Umbilical cord (tissue), 2 donors: ENCODE results near the gene CD72. TPM values are rescaled to one million over a fixed set of nuclear protein-coding genes. Genes with fewer than 3 reads are reported as not detected.
"Not testable (repeated sequence)": the region's sequence is repeated elsewhere in the genome, so short reads cannot be mapped to it uniquely, and the experiment has no call there.

ENCODE experiments used
- DNase-seq: peaks from one replicate; pipeline ENCODE4 v3.0.0-alpha.2; 2015; ENCODE audit warnings: low spot score
- total RNA-seq: library from RNA; depleted of rRNA; stranded (reverse); fragments of >200 nt; gene quantifications from one replicate; pipeline ENCODE4 v1.2.3, GENCODE V29; 2014; ENCODE audit warnings: low replicate concordance; ENCODE audit not compliant: insufficient read depth

CD72 gene
- total RNA-seq, 1 donor from 2014 or later: 2.6 TPM

DNA sequence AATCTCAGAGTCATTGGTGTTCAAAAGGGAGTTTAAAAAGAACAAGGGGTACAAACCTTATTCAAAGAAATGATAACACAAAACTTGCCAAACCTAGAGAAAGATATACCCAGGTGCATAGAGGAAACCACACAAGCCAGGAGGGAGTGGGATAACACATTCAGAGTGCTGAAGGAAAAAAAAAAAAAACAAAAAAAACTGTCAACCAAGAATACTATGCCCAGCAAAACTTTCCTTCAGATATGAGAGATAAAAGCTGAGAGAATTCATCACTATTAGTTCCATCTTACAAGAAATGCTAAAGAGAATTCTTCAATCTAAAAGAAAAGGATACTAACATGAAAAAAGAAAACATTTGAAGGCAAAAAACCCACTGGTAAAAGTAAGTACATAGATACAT, 24.6 kb downstream of the CD72 start:
- no peak for DNase-seq

DNA sequence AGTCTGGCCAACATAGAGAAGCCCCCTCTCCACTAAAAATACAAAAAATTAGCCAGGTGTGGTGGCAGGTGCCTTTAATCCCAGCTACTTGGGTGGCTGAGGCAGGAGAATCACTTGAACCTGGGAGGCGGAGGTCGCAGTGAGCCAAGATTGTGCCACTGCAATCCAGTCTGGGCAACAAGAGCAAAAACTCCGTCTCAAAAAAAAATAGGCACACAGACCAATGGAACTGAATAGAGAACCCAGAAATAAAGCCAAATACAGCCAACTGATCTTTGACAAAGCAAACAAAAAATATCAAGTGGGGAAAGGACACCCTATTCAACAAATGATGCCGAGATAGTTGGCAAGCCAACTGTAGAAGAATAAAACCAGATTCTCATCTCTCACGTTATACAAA, 29.7 kb downstream of the CD72 start:
- not testable (repeated sequence) for DNase-seq

DNA sequence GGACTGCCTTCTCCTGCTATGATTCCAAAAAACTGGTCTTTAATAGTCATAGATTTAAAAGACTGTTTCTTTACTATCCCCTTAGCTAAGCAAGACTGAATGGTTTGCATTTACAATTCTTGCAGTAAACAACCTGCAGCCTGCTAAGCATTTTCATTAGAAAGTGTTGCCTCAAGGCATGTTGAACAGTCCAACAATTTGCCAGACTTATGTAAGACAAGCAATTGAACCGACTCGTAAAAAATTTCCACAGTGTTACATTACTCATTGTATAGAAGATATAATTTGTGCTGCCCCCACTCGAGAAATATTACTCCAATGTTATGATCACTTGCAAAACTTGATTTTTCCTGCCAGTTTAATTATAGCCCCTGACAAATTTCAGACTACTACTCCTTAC, 33.5 kb downstream of the CD72 start:
- DNase-seq: not testable (repeated sequence)

DNA sequence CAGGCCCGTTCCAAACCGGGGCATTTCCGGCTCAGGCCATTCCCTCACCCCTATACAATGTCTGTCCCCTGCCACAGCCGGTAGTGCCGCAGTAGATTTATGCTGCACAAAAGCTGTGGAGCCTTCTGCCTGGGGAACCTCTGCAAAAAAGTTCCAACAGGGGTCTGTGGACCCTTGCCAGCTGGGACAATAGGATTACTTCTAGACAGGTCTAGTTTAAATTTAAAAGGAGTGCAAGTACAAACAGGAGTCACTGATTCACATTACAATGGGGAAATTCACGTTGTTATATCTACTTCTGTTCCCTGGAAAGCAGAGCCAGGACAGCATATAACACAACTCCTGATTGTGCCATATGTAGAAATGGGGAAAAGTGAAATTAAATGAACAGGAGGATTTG, 34.7 kb downstream of the CD72 start:
- DNase-seq: not testable (repeated sequence)

DNA sequence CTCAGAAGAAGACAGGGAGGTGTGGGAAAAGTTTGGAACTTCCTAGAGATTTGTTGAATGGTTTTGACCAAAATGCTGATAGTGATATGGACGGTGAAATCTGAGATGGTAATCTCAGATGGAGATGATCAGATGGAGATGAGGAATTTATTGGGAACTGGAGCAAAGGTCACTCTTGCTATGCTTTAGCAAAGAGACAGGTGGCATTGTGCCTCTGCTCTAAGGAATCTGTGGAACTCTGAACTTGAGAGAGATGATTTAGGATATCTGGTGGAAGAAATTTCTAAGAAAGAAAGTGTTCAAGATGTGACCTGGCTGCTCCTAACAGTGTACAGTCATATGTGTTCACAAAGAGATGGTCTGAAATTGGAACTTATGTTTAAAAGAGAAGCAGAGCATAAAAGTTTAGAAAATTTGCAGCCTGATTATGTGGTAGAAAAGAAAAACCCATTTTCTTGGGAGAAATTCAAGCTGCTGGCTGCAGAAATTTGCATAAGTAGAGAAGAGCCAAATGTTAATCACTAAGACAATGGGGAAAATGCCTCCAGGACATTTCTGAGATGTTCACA, 38.5 kb downstream of the CD72 start:
- DNase-seq: not testable (repeated sequence)

DNA sequence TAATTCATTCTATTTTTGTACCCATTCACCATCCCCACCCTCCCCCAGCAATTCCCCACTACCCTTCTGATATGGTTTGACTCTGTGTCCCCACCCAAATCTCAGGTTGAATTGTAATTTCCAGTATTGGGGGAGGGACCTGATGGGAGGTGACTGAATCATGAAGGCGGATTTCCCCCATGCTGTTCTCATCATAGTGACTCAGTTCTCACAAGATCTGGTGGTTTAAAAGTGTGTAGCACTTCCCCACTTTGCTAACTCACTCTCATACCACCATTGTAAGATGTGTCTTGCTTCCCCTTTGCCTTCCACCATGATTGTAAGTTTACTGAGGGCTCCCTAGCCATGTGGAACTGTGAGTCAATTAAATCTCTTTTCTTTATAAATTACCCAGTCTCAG, 39.1 kb downstream of the CD72 start:
- DNase-seq: no peak

DNA sequence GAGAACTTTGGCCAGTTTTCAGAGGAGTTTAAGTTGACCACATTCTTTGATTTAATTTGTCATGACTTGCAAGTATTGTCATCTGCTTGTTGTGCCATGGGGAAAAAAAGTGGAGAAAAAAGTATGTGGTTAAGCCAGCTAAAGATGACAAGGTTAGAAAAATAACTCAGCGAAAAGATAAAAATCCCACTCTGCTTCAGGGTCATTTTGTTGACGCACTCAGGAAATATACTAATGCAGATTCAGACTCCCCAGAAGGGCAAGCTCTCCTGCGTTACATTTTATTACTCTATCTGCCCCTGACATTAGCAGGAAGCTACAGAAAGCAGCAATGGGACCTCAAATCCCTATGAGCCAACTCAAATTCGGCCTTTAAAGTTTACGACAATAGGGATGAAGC, 40.7 kb downstream of the CD72 start:
- DNase-seq: no peak

DNA sequence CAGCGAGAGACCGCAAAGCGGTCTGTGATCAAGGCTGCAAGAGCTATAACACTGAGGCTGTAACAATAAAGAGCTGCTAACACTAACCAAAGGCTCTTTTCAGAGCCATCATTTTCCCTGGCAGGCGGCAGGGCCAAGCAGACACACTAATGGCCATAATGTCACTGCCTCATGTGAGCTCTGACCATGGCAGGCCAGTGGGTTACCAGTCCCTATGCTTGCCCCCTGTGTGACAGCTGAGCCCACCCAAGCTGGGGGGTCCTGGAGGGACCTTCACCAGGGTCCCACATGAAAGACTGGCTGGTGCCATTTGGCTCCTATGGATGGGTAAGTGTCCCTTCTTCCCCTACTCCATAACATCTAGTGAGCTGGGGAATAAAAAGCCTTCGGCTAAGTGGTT, 42.7 kb downstream of the CD72 start:
- DNase-seq: no peak

DNA sequence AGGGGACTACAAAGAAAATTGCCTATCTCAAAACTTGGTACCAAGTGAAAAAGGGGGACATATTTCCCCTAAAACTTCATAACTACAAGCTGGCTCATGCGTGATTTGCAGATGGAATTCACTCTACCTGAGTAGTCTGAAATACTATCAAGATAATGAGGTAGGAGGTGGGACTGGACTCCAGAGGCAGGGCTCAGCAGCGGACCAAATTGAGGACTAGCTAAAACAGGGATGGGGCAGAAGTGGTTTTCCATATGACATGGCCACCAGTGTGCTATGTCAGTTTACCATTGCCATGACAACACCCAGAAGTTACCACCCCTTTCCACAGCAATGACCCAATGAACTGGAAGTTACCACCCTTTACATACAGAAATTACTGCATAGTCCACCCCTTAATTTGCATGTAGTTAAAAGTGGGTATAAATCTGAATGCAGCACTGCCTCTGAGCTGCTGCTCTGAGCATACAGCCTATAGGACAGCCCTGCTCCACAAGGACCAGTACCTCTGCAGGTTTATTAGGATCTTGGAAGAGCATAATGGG, 43.6 kb downstream of the CD72 start:
- DNase-seq: no peak

DNA sequence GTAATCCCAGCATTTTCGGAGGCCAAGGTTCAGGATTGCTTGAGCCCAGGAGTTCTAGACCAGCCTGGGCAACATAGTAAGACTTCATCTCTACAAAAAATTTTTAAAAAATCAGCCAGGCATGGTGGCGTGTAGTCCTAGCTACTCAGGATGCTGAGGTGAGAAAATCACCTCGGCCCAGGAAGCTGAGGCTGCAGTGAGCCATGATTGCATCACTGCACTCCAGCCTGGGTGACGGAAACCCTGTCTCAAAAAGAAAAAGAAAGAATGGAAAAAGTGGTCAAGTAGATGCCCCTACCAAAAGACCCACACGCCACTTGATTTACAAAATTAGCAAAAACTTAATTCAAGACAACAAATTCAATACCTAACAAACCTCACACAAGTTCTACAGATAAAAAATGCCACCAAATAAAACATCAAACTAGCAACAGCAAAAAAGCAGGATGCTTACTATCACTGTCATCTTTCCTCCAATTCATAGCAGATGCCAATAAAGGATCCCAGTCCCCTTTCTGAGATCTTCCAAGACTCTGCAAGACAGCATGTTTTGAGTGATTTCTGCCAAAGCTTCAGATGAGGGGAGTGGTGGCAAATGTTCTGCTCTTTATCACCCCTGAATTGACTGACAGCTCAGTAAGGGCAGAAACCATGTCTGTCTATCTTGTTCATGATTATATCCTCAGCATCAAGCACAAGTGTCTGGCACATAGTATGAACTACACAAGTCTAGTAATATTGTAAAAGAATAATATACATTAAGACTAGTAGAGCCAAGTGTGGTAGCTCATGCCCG, 47.3 kb downstream of the CD72 start:
- no peak for DNase-seq

DNA sequence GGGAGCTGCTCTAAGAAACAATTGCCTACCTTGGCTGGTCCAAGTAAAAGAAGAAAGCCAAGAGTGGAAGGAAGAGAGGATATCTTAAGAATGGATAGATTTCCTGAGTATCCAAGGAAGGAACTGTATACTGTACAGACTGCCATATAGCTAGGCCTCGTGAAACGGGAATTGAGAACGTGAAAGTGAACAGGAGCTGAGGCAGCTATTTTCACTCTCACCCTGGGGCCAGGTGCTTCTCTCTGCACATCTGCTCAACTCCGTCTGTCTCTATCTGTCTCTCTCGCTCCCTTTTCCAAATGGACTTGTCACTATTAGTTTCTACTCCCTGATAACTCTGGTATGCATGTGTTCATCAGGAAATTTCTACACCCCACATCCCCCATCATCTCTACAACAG, 49.0 kb downstream of the CD72 start:
- DNase-seq: no peak

DNA sequence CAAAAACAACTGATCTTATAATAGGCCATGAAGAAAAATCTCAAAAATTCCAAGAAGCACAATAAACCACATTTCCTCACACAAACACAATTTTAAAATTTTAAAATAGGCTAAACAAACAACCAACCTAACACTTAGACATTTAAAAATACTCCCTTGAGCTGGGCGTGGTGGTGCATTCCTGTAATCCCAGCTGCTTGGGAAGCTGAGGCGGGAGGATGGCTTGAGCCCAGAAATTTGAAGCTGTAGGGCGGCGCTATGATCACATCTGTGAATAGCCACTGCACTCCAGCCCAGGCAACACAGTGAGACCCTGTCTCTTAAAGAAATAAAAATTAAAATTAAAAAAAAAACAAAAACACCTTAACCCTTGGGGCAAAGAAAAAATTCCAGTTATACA, 50.0 kb downstream of the CD72 start:
- DNase-seq: no peak

DNA sequence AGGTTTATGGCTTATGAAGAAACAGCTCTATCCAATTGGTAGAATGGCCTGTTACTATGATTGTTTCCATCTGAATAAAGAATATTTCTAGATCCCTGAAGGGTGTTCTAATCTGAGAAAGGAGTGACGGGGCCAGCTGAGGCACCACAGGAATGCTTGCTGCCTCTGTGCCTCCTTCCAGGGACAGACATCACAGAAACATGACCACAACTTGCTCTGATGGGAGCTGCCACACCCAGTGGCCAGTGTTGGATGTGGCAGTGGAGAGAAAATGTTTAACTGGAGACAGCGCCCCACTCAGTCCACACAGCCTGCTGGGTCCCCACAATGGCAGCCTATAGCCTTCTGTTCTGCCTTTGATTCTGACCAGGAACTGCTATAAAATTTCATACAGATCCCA, 51.8 kb downstream of the CD72 start:
- DNase-seq: no peak

DNA sequence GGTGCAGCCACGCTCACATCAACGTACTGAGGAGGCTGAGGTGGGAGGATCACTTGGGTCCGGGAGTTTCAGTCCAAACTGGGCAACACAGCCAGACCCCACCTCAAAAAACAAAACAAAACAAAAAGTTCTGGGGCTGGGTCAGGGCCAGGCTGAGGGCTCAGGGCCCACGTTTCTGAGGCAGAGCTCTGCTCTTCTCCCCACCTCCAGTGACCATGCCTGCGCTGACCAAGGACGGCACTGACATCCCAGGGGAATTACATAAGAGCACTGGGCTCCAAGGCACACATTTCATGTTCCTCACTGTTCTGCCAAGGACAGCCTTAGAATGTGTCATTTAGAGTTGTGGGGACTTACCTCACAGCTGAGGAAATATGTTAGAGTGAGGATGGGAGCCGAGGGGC, 53.6 kb downstream of the CD72 start:
- DNase-seq: no peak

DNA sequence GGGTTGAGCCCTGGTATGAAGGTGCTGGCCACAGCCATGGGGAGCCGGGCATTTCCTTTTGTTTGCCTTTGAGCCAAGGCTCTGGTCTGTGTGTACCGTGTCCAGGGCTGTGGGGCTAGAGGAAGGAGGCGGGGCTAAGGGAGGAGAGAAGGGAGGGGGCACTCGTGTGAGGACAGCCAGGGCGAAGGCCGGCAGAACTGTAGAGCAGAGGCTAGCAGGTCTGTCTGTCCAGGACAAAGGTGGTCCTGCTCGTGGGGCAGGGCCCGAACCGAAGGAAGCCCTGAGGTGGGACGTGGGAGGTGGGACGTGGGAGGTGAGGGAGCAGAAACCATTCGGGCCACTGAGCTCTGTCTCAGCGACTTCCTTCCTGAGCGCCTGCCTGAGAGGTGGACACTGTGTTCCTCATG, 54.4 kb downstream of the CD72 start:
- peak; percentile 15 for DNase-seq

DNA sequence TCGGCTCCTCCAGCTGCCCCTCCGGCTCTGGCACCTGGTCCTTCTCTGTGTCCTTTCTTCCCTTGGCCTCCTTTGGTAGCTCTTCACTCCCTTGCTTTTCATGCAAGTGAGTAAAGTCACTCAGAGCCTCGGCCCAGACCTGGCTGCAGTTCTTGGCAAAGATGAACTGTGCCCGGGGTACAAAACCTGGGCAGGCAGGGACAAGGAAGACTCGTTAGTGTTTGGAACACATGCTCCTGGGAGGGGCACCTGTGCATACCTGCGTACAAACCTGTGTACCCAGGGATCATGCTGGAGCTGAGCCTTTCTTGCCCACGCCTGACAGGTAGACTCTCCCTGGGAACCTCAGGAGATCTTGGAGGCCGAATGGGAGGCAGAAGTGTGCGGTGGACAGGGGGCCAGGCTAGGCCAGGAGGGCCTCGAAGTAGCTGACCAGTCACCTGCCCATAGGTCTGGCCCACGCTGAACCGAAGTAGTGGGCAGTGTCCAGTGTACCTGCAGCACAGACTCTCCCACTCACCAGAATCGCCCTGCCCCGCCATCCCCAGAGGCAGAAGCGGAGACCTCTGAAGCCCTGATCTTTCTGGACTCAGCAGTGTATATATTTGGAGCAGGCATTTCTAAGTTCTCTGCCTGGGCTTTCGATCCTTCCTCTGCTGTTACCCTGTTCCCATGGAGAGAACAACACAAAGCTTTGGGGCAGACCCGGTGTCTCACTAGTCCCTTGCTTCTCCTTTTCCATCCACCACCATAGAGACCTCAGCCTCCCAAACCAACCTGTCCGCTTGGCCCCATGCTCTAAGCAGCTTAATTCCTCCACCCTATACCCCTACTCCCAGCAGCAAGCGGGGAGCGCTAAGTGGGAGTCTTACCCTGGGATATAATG, 55.1 kb downstream of the CD72 start:
- peak; percentile 19 for DNase-seq

DNA sequence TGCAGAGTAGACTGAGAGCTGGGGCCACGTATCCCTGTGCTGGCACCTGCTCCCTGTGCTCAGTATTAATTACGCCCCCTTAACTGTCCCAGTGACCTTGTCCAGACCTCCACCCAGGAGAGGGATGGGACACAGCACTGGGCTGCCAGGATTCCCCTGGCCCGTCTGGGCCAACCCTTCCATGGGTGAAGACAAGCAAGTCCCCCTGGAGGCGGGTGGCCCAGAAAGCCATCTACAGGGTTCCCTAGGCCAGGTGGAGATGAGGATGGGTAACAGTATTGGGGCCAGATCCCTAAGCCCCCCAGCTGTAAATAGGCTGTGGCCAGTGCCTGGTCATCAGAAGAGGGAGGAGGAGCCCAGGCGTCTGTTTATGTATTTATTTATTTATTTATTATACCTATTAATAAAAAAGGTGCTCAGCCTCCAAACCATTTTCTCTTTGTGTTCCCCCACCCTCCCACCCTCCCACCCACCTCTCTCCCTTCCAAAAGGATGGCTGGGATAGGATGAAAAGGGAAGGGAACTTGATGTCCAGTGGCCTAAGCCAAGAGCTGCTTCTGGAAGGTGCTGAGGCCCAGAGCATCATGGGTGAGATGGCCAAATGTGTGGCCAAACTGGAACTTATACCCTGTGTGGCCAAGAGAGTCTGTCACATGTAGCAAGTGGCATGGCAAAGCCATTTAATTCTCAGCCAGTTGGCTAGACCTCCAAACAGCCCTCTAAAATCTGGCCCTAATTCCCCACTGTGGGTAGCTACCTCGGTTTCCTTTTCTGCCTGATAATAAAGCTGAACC, 56.5 kb downstream of the CD72 start:
- no peak for DNase-seq

DNA sequence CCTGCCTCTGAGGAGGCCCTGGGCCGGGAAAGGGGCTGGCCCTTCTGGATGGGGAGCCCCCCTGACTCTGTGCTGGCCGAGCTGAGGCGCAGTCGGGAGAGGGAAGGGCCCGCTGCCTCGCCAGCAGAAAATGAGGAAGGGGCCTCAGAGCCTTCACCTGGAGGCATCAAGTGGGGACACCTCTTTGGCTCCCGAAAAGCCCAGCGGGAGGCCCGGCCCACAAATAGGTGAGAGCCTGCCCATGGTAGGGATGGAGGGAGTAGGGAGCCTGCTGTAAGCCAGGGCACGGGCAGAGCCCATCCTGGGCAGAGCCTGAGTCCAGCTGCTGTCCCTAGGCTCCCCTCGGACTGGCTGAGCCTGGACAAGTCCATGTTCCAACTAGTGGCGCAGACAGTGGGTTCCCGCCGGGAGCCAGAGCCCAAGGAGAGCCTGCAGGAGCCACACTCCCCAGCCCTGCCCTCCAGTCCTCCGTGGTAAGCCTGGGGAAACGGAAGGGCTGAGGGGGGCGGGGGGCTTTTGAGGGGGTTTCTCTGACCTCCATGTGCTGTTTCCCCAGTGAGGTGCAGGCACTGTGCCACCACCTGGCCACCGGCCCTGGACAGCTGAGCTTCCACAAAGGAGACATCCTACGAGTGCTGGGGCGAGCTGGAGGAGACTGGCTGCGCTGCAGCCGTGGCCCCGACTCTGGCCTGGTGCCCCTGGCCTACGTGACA, 57.4 kb downstream of the CD72 start:
- no peak for DNase-seq
